ENCODE data around the gene NRIP2. TPM values are rescaled to one million over a fixed set of nuclear protein-coding genes. Genes with fewer than 3 reads are reported as not detected.

NRIP2 gene
- total and polyA plus RNA-seq, 3 donors from 2014 or later = 2.6 to 10.6 (median 2.8) TPM

- Histone ChIP-seq H3K27ac (peak within 1 kb of the TSS; percentile 83 to 88), H3K4me3 (peak within 1 kb of the TSS; percentile 52 to 82), H3K36me3 (ENCODE audit: low read depth, missing control alignments) (no peaks in the 10 kb centered on the region), H3K4me1 (peaks cover 14% of the 10 kb centered on the region), H3K9me3 (no peaks in the 10 kb centered on the region), H3K27me3 (no peaks in the 10 kb centered on the region)
- 0 to 1% methylated on average over 47 to 48 of the region's 48 CpGs for WGBS, 2 donors
- intact Hi-C loops (cut with DNase I; ENCODE audit: low total_unique reads) = no loop called here
- TF ChIP-seq, protein P1, sequence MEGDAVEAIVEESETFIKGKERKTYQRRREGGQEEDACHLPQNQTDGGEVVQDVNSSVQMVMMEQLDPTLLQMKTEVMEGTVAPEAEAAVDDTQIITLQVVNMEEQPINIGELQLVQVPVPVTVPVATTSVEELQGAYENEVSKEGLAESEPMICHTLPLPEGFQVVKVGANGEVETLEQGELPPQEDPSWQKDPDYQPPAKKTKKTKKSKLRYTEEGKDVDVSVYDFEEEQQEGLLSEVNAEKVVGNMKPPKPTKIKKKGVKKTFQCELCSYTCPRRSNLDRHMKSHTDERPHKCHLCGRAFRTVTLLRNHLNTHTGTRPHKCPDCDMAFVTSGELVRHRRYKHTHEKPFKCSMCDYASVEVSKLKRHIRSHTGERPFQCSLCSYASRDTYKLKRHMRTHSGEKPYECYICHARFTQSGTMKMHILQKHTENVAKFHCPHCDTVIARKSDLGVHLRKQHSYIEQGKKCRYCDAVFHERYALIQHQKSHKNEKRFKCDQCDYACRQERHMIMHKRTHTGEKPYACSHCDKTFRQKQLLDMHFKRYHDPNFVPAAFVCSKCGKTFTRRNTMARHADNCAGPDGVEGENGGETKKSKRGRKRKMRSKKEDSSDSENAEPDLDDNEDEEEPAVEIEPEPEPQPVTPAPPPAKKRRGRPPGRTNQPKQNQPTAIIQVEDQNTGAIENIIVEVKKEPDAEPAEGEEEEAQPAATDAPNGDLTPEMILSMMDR (IDR thresholded peaks at IDR 0.05) = no peak
- TF ChIP-seq POLR2A (IDR thresholded peaks at IDR 0.05) = no peak
- DNase-seq = peak; percentile 100
Observed at GRCh38 chr12:2812290-2813213, 22.3 kb downstream of the NRIP2 start, which contains the start of gene ITFG2. ITFG2 (plus strand) TSS chr12:2812668; CDS start chr12:2812761, 93 bp downstream.

DNA sequence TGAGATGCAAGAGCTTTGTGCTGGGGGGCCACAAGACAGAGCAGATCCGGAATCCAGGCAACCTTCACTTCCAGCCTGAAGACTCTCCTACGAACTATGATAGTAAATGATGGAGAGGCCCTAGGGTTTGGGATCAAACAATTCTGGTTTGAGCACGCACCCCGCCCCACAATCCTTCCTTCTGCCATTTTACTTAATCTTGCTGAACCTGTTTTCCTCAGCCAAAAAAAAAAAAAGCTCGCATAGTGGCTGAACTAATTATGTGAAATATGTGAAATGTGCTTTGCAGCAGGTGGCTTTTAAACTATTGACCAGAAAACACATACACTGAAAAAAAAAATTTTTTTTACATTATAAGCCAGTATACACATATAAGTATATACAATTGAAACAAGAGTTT, 23.0 kb downstream of the NRIP2 start:
- peaks cover 14% of the 10 kb centered on the region for H3K4me1 ChIP-seq
- DNase-seq = no peak
- no peak for TF ChIP-seq POLR2A (IDR thresholded peaks at IDR 0.05)
- TF ChIP-seq, protein P1 (IDR thresholded peaks at IDR 0.05) = no peak
- 61% methylated on average over 5 of the region's 5 CpGs for WGBS, 2 donors
- H3K27ac ChIP-seq = peak overlapping the region in 1 of 2 donors; percentile 83
- H3K4me3 ChIP-seq = peak overlapping the region in 1 of 2 donors; percentile 82
- no peaks in the 10 kb centered on the region for H3K9me3 ChIP-seq
- no peaks in the 10 kb centered on the region for H3K36me3 ChIP-seq (ENCODE audit: low read depth, missing control alignments)
- intact Hi-C loops (cut with DNase I; ENCODE audit: low total_unique reads) = no loop called here
- H3K27me3 ChIP-seq = no peaks in the 10 kb centered on the region

DNA sequence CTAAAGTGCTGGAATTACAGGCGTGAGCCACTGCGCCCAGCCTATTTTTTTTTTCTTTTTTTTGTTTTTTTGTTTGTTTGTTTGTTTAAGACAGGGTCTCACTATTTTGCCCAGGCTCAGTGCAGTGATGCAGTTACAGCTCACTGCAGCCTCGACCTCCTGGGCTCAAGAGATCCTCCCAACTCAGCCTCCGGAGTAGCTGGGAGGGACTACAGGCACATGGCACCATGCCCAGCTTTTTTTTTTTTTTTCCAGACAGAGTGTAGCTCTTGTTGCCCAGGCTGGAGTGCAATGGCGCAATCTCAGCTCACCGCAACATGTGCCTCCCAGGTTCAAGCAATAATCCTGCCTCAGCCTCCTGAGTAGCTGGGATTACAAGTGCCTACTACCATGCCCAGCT, 28.1 kb downstream of the NRIP2 start:
- H3K4me1 ChIP-seq = peaks cover 6% of the 10 kb centered on the region
- no peaks in the 10 kb centered on the region for H3K27me3 ChIP-seq
- intact Hi-C loops (cut with DNase I; ENCODE audit: low total_unique reads) = no loop called here
- TF ChIP-seq, protein P1 (IDR thresholded peaks at IDR 0.05) = no peak
- no peak for TF ChIP-seq POLR2A (IDR thresholded peaks at IDR 0.05)
- WGBS, 2 donors = 90 to 92% methylated on average over 6 of the region's 6 CpGs
- H3K9me3 ChIP-seq = no peaks in the 10 kb centered on the region
- H3K4me3 ChIP-seq = no peak overlapping the region
- no peak for DNase-seq
- no peak overlapping the region for H3K27ac ChIP-seq
- no peaks in the 10 kb centered on the region for H3K36me3 ChIP-seq (ENCODE audit: low read depth, missing control alignments)

DNA sequence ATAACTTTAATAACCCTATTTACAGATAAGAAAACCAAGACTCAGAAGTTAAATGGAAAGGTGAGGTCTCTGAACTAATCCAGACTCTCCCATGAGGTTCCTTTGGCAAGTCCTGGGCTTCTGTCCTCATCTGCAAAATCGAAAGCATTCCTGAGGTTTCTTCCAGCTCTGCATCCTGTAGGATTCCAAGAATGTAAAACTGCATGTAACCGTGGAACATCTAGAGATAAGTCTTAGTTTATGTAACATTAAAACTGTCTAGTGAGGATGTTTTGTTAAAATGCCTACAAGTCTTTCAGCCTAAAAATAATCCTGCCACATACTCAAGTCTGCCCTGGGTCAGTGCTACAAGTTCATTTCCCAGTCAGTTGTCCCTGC, 29.7 kb downstream of the NRIP2 start:
- TF ChIP-seq POLR2A (IDR thresholded peaks at IDR 0.05) = no peak
- TF ChIP-seq, protein P1 (IDR thresholded peaks at IDR 0.05) = no peak
- H3K4me1 ChIP-seq = peaks cover 3% of the 10 kb centered on the region
- WGBS, 2 donors = 25 to 52% methylated on average over 2 of the region's 2 CpGs
- H3K27me3 ChIP-seq = no peaks in the 10 kb centered on the region
- no peaks in the 10 kb centered on the region for H3K9me3 ChIP-seq
- H3K36me3 ChIP-seq (ENCODE audit: low read depth, missing control alignments) = no peaks in the 10 kb centered on the region
- H3K4me3 ChIP-seq = no peak overlapping the region
- no peak overlapping the region for H3K27ac ChIP-seq
- no peak for DNase-seq
- intact Hi-C loops (cut with DNase I; ENCODE audit: low total_unique reads) = no loop called here

Measured in testis (tissue), 3 donors.